Endothelial cell of umbilical vein (primary cell): ENCODE data around the gene TANGO6. TPM values are rescaled to one million over a fixed set of nuclear protein-coding genes. Genes with fewer than 3 reads are reported as not detected.

Experiments
- BruUV-seq: library from RNA; stranded (reverse); fragments of 400-500 nt; replicated peaks from 2 replicates; lab custom pipeline; 2021; lab: Mats Ljungman, UMichigan
- CTCF ChIA-PET: fragments of 300-600, 350-600 bp; sonication (Branson Sonifier 250); formaldehyde crosslinking; loops from one replicate; lab custom pipeline; 2021; ENCODE audit warnings: antibody characterized with exemption, inconsistent platforms; lab: Charles Lee
- POLR2A ChIA-PET: fragments of 300-600, 350-600 bp; sonication (Branson Sonifier 250); formaldehyde crosslinking; loops from one replicate; lab custom pipeline; 2021; ENCODE audit warnings: antibody characterized with exemption, inconsistent platforms; lab: Charles Lee
- DNase-seq: peaks from one replicate; pipeline ENCODE4 v3.0.0-alpha.2; 2011; ENCODE audit warnings: low read depth, low spot score
- FAIRE-seq: peaks from 2 replicates; lab custom pipeline; 2011; peaks lifted over from hg19 to GRCh38; lab: Jason Lieb, UNC
- H2AFZ ChIP-seq: 2 replicates; pipeline ENCODE4 v1.6.0; 2012; ENCODE audit warnings: low read depth, low read length, control low read depth, inconsistent platforms
- H3K27ac ChIP-seq: 2 replicates; pipeline ENCODE4 v1.5.1; 2011; ENCODE audit warnings: low read depth, mild to moderate bottlenecking, control low read depth, low read length, moderate library complexity; ENCODE audit not compliant: insufficient read depth
- H3K27me3 ChIP-seq, 2 experiments: 2 replicates each; pipeline versions ENCODE4 v1.6.0 to v1.6.1; 2011; ENCODE audit warnings: low read length in 2 of 2, mixed read lengths in 1 of 2; ENCODE audit not compliant: control insufficient read depth in 2 of 2, insufficient read depth in 2 of 2
- H3K36me3 ChIP-seq, 2 experiments: 2 replicates in 1 of 2; 3 replicates in 1 of 2; pipeline ENCODE4 v1.5.1; 2011; ENCODE audit warnings: low read length in 2 of 2, mild to moderate bottlenecking in 1 of 2, moderate library complexity in 1 of 2; ENCODE audit not compliant: control insufficient read depth in 2 of 2, insufficient read depth in 2 of 2; ENCODE audit errors: extremely low read depth in 1 of 2
- H3K4me1 ChIP-seq: 3 replicates; pipeline ENCODE4 v1.5.1; 2011; ENCODE audit warnings: mild to moderate bottlenecking, low read length; ENCODE audit not compliant: control insufficient read depth, insufficient read depth; ENCODE audit errors: extremely low read depth
- H3K4me2 ChIP-seq: 2 replicates; pipeline ENCODE4 v1.6.1; 2011; ENCODE audit warnings: low read length, control low read depth, mixed read lengths; ENCODE audit not compliant: insufficient read depth
- H3K4me3 ChIP-seq, 3 experiments: fragments of 200-600 bp in 1 of 3; sonication (generic), shearing (Covaris generic) in 1 of 3; replicated peaks in 1 of 3; 2 replicates each; pipeline ENCODE4 v1.5.1; 2011 to 2016; ENCODE audit warnings: control low read depth in 3 of 3, low read length in 3 of 3, mild to moderate bottlenecking in 2 of 3, inconsistent platforms in 1 of 3, low read depth in 1 of 3, moderate library complexity in 1 of 3; ENCODE audit not compliant: insufficient read depth in 1 of 3
- H3K79me2 ChIP-seq: 2 replicates; pipeline ENCODE4 v1.6.0; 2012; ENCODE audit warnings: low read length, inconsistent platforms; ENCODE audit not compliant: control insufficient read depth, insufficient read depth
- H3K9ac ChIP-seq: replicated peaks from 2 replicates; pipeline ENCODE3; 2011; ENCODE audit warnings: low read length, control low read depth; ENCODE audit not compliant: insufficient read depth; ENCODE audit errors: extremely low read depth
- H3K9me1 ChIP-seq: replicated peaks from 3 replicates; pipeline ENCODE4 v1.6.0; 2011; ENCODE audit warnings: mild to moderate bottlenecking, low read length; ENCODE audit not compliant: control insufficient read depth, insufficient read depth; ENCODE audit errors: extremely low read depth
- H3K9me3 ChIP-seq: replicated peaks from 2 replicates; pipeline ENCODE4 v1.5.1; 2012; ENCODE audit warnings: low read length, inconsistent platforms; ENCODE audit not compliant: control insufficient read depth, insufficient read depth
- H4K20me1 ChIP-seq: replicated peaks from 2 replicates; pipeline ENCODE3; 2011; ENCODE audit warnings: mild to moderate bottlenecking, low read length; ENCODE audit not compliant: control insufficient read depth, insufficient read depth; ENCODE audit errors: extremely low read depth
- CTCF ChIP-seq, 2 donors: IDR thresholded peaks; 1 replicate in 1 of 2; 2 replicates in 1 of 2; pipeline ENCODE4 v1.5.1; 2011; ENCODE audit warnings: low read length in 2 of 2, mild to moderate bottlenecking in 2 of 2, moderate library complexity in 2 of 2, control low read depth in 1 of 2, inconsistent platforms in 1 of 2, low read depth in 1 of 2; ENCODE audit not compliant: insufficient read depth in 1 of 2; ENCODE audit errors: extremely low read depth in 1 of 2
- FOS ChIP-seq: IDR thresholded peaks from 2 replicates; pipeline ENCODE4 v1.6.1; 2011; ENCODE audit warnings: mild to moderate bottlenecking, low read length, moderate library complexity, borderline replicate concordance; ENCODE audit not compliant: insufficient read depth
- MAX ChIP-seq: IDR thresholded peaks from 2 replicates; pipeline ENCODE4 v1.6.1; 2011; ENCODE audit not compliant: insufficient read depth, insufficient read length
- MYC ChIP-seq: IDR thresholded peaks from one replicate; pipeline ENCODE4 v1.6.1; 2011; ENCODE audit warnings: mild to moderate bottlenecking, low read depth, low read length
- POLR2AphosphoS5 ChIP-seq: IDR thresholded peaks from 2 replicates; pipeline ENCODE4 v1.6.1; 2012; ENCODE audit warnings: low read depth, mild to moderate bottlenecking, control low read depth, low read length, moderate library complexity; ENCODE audit not compliant: insufficient read depth
- dilution Hi-C: fragments of 300-500 bp; cut with MboI; formaldehyde crosslinking; loops from one replicate; pipeline ENCODE4 v1.15.0; 2019; ENCODE audit warnings: low sequenced_read_pairs; ENCODE audit not compliant: extremely low pct_ligation_motif_present
- intact Hi-C: fragments of 100-400 bp; cut with micrococcal nuclease; formaldehyde crosslinking; loops from one replicate; pipeline ENCODE4 v1.10.0; 2022
- polyA plus RNA-seq, 4 experiments: library from polyadenylated mRNA; depleted of rRNA in 3 of 4; stranded (reverse) in 3 of 4; unstranded in 1 of 4; fragments of >200 nt; gene quantifications; 2 replicates each; pipeline versions ENCODE4 v1.2.1 to v1.2.3, GENCODE V29; 2011 to 2012; ENCODE audit warnings: missing spikeins in 1 of 4
- total RNA-seq: library from RNA; stranded (reverse); gene quantifications from 2 replicates; pipeline ENCODE4 v1.2.3, GENCODE V29; 2021

The TANGO6 gene
- total and polyA plus RNA-seq, 2 donors (not counting 3 experiments of a cell fraction or from before 2014, with no cell fraction given): 6.7 to 21.2 TPM

- Histone ChIP-seq H2AFZ (no peak overlapping the region), H3K4me2 (no peak overlapping the region), H3K36me3 (peaks cover 0 to 5% of the 10 kb centered on the region in 2 experiments), H4K20me1 (no peaks in the 10 kb centered on the region), H3K27me3 (no peaks in the 10 kb centered on the region), H3K79me2 (no peaks in the 10 kb centered on the region), H3K27ac (no peak overlapping the region), H3K9me1 (no peaks in the 10 kb centered on the region), H3K9me3 (no peaks in the 10 kb centered on the region), H3K4me3 (no peak overlapping the region), H3K4me1 (peaks cover 19% of the 10 kb centered on the region), H3K9ac (no peak overlapping the region)
- intact Hi-C loops: loop anchor here (1.0 kb wide), 1 partner anchor 12 kb away; no protein-coding TSS in a partner anchor
- FAIRE-seq (no peak), DNase-seq (no peak)
- no TSS peak for BruUV-seq
- POLR2A ChIA-PET: no interaction called here
- CTCF ChIA-PET: interaction anchor here (1.1 to 4.2 kb wide), 8 partner anchors 10 to 265 kb away, joined by 3 to 45 read pairs (median 14); no protein-coding TSS in a partner anchor
- TF ChIP-seq FOS (no peak), MAX (no peak), POLR2AphosphoS5 (no peak)
- dilution Hi-C loops: no loop called here
Measured at GRCh38 chr16:69111876-69112230, 268.5 kb downstream of the TANGO6 start.

GRCh38 chr16:69112285-69113129 lies 269.2 kb downstream of the TANGO6 start:
- H4K20me1 ChIP-seq: peaks cover under 1% of the 10 kb centered on the region
- peak; percentile 52 for DNase-seq
- peaks cover 18% of the 10 kb centered on the region for H3K4me1 ChIP-seq
- H3K9ac ChIP-seq: no peak overlapping the region
- no peak overlapping the region for H3K27ac ChIP-seq
- FAIRE-seq: peak; percentile 91
- peaks cover 0 to 5% of the 10 kb centered on the region in 2 experiments for H3K36me3 ChIP-seq
- H2AFZ ChIP-seq: no peak overlapping the region
- H3K79me2 ChIP-seq: no peaks in the 10 kb centered on the region
- BruUV-seq: no TSS peak
- POLR2A ChIA-PET: no interaction called here
- TF ChIP-seq CTCF (IDR thresholded peaks at IDR 0.05; ENCODE audit: extremely low read depth in 1 of 2, insufficient read depth in 1 of 2, low read depth in 1 of 2, low read length in 2 of 2) (peak; percentile 90), MYC (no peak)
- H3K9me1 ChIP-seq: no peaks in the 10 kb centered on the region
- dilution Hi-C loops: no loop called here
- no peak overlapping the region for H3K4me2 ChIP-seq
- no peak overlapping the region for H3K4me3 ChIP-seq
- intact Hi-C loops: loop anchor here (1.0 kb wide), 1 partner anchor 12 kb away; no protein-coding TSS in a partner anchor
- no peaks in the 10 kb centered on the region for H3K9me3 ChIP-seq
- H3K27me3 ChIP-seq: no peaks in the 10 kb centered on the region
- CTCF ChIA-PET: interaction anchor here (0.5 to 4.2 kb wide), 37 partner anchors 9 to 584 kb away, joined by 3 to 45 read pairs (median 4); partner anchors contain the start of genes CHTF8 and UTP4
